GM19239 (cell line): ENCODE results near the gene TUBB2A.
"Not testable (repeated sequence)": the region's sequence is repeated elsewhere in the genome, so short reads cannot be mapped to it uniquely, and the experiment has no call there.

ENCODE experiments used
- DNase-seq: peaks from one replicate; pipeline ENCODE4 v3.0.0; 2011; ENCODE audit warnings: low spot score; ENCODE audit not compliant: insufficient read length
- FAIRE-seq: peaks from 2 replicates; lab custom pipeline; 2011; peaks lifted over from hg19 to GRCh38; lab: Jason Lieb, UNC

Gene TUBB2A

DNA sequence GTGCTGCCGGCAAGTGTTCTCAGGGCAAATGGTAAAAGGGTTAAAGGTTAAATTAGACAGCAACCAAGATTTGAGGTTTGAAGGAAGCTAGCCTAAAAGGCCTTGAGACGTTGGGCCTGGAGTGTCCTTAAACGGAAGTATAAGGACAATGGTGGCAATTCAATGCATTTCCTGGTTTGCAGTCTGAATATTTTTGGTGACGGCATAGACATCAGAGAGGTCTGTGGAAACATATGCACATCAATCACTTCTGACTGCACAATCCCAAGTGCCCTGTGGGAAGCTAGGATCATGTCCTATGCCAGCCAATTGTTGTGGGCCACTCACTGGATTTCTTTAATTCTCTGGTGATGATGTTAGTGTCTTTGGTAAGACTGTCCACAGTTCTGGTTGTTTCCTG lies 25.7 kb upstream of the TUBB2A start:
- FAIRE-seq (no peak), DNase-seq (no peak)

DNA sequence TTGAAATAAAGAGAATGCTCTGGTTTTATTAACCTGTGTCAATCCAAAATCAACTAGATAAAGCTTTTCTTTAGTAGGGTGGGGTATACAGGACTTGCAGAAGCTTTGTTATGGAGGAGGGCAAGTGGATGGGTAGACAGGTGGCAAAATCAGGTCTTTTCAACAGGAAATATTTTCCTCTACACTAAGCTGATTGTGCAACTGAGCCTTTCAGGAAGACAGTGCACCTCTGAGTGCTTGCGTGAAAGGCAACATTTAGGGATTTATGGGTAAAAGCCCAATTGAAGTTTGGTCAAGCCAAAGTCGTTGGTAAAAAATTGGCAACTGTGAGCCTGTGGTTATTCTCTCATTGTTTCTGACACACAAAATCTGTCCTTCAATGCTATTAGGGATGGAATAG lies 23.8 kb upstream of the TUBB2A start:
- no peak for FAIRE-seq
- DNase-seq = no peak

DNA sequence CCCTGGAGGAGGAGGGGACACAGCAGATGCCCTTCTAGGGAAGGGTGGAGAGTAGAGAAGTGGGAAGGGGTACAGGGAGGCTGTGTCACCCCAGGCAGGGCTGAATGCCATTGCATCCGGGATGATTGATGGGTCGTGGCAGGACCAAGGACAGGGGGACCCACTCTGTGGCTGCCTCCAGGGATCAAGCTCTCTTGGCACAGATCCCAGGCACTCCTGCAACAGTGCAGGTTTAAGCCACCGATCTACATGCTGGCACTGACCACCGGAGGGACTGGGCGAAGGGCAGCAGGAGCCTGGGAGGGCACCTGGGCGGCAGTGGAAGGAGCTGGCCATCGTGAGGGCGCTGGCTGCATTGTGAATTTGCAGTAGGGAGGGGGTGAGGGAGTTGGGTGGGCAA lies 22.6 kb upstream of the TUBB2A start:
- not testable (repeated sequence) for FAIRE-seq, DNase-seq

DNA sequence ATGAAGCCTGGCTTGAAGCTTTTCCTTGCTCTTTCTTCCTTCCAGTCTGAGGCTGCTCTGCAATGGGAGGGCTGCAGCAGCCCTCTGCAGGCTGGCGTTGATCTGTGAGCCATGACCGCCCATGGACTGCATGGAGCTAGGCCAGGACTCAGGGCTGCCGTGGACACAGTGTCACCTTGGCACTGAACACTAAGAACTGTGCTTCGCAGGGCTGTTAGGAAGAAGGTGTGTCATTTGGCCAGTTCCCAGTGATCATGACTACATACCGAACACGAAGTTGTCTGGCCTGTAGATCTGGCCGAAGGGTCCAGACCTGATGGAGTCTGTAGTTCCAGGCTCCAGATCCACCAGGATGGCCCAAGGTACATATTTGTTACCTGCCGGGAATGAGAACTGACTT lies 21.3 kb upstream of the TUBB2A start:
- not testable (repeated sequence) for FAIRE-seq, DNase-seq

DNA sequence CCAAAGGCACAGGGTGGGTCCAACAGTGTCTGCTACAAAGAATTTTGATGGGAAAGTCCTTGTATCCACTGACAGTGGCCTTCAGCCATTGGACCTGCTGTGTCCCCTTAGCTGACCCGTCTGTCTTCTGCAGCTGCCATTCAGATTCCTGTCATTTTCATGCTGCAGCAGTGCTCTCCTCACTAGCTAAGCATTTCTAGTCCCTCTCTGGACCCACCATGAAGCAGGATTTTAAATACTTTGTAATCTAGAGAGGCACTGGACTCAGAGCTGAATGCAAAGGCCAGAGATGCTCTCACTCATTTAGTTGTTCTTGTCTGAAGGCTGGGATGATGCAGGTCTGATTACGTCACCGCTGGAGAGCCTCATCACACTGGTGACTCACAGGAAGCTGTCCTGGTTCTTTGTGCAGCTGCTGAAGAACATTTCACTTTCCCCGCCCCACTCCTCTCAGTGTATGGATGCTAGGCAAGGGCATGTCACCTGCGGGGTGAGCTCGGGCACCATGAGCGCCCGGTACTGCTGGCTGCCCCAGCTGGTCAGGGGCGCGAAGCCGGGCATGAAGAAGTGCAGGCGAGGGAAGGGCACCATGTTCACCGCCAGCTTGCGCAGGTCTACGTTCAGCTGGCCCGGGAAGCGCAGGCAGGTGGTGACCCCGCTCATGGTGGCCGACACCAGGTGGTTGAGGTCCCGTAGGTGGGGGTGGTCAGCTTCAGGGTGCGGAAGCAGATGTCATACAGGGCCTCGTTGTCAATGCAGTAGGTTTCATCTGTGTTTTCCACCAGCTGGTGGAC lies 19.4 kb upstream of the TUBB2A start:
- FAIRE-seq (no peak), DNase-seq (no peak)

DNA sequence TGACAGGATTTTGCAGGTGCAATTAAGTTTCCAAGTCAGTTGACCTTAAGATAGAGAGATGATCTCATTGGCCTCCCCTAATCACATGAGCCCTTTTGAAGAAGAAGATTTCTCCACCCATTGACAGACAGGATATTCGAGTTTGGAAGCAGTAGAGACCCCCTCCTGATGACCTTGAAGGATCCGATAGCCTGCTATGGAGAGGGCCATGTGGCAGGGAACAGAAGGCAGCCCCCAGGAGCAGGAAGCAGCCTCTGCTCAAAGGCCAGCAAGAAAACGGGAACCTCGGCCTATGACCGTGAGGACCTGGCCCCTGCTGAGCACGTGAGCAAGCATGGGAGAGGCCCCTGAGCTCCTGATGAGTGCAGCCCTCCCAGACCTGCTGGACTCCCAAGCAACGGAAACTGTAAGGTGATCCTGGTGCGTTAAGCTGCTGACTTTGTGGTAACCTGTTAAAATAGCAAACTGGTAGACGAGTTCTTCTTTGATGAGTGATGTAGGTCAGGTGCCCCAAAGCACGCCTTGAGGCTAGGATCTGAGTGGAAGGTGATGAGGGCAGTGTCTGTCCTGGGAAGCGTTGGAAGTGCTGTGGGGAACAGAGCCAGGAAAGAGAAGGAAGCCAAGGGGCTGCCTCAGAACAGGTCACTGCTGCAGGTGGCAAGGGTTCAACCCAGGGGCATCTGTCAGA lies 18.5 kb upstream of the TUBB2A start:
- DNase-seq (no peak), FAIRE-seq (no peak)

DNA sequence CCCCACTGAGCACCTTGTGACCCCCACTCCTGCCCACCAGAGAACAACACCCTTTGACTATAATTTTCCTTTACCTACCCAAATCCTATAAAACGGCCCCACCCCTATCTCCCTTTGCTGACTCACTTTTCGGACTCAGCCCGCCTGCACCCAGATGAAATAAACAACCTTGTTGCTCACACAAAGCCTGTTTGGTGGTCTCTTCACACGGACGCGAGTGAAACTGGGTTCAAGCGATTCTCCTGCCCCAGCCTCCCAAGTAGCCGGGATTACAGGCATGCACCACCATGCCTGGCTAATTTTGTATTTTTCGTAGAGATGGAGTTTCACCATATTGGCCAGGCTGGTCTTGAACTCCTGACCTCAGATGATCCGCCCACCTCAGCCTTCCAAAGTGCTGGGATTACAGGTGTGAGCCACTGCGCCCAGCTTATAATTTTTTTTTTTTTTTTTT lies 16.3 kb upstream of the TUBB2A start:
- not testable (repeated sequence) for FAIRE-seq, DNase-seq

DNA sequence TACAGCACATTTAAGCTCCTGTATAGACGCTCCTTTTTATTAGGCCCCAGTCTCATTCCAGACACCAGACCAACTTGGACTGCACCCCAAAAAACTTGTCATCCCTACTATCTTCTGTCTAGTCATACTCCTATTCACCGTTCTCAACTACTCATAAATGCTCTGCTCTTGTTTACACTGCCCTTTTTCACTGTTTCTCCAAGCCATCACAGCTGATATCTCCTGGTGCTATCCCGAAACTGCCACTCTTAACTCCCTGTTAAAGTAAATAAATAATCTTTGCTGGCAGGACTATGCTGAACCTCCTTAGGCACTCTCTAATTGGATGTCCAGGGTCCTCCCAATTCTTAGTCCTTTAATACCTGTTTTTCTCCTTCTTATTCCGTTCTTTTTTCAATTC lies 15.4 kb upstream of the TUBB2A start:
- not testable (repeated sequence) for FAIRE-seq, DNase-seq

DNA sequence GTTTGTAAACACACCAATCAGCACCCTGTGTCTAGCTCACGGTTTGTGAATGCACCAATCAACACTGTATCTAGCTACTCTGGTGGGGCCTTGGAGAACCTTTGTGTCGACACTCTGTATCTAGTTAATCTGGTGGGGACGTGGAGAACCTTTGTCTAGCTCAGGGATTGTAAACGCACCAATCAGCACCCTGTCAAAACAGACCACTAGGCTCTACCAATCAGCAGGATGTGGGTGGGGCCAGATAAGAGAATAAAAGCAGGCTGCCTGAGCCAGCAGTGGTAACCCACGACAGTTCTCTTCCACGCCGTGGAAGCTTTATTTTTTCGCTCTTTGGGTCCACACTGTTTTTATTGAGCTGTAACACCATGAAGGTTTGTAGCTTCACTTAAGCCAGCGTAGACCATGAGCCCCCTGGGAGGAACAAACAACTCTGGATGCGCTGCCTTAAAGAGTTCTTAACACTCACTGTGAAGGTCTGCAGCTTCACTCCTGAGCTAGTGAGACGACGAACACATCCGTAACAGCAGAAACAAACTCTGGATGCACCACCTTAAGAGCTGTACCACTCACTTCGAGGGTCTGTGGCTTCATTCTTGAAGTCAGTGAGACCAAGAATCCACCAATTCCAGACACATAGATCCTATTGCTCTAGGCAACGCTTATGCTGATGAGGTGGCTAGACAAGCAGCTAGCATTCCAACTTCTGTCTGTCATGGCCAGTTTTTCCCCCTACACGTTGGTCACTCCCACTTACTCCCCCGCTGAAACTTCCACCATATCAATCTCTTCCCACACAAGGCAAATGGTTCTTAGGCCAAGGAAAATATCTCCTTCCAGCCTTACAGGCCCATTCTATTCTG lies 14.2 kb upstream of the TUBB2A start:
- FAIRE-seq, DNase-seq: not testable (repeated sequence)

DNA sequence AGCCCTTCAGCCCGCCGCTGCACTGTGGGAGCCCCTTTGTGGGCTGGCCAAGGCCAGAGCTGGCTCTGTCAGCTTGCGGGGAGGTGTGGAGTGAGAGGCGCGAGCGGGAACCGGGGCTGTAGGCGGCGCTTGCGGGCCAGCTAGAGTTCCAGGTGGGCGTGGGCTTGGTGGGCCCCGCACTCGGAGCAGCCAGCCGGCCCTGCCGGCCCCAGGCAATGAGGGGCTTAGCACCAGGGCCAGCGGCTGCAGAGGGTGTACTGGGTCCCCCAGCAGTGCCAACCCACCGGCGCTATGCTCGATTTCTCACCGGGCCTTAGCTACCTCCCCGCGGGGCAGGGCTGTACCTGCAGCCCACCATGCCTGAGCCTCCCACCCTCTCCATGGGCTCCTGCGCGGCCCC lies 13.3 kb upstream of the TUBB2A start:
- not testable (repeated sequence) for FAIRE-seq, DNase-seq

DNA sequence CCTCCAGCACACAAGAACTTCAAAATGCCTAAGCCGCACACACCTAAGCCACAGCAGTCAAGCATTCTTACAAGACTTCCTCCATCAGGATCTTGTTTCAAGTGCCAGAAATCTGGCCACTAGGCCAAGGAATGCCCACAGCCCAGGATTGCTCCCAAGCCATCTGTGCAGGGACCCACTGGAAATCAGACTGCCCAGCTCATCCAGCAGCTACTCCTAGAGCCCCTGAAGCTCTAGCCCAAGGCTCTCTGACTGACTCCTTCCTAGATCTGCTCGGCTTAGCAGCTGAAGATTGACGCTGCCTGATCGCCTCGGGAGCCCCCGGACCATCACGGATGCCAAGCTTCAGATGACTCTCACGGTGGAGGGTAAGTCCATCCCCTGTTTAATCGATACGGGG lies 10.7 kb upstream of the TUBB2A start:
- not testable (repeated sequence) for FAIRE-seq, DNase-seq

DNA sequence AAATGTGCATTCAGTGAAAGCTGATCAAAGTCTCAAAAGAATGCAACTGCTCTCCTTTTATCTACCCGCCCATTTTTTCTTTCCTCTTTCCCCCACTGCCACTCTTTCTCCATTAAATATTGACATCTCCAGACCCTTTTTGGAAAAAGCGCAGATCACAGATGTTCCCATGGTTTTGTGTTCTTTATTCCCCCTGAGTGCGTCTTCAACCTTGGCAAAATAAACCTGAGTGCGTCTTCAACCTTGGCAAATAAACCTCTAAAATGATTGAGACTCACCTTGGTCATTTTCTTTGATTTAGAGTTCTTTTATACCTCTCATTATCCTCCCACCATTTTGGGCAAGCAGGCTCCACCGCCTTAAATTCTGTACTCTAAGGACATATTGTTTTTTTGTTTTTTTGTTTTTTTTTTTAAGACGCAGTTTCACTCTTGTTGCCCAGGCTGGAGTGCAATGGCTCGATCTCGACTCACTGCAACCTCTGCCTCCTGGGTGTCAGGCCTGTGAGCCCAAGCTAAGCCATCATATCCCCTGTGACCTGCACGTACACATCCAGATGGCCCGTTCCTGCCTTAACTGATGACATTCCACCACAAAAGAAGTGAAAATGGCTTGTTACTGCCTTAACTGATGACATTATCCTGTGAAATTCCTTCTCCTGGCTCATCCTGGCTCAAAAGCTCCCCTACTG lies 9.3 kb upstream of the TUBB2A start:
- DNase-seq, FAIRE-seq: not testable (repeated sequence)

DNA sequence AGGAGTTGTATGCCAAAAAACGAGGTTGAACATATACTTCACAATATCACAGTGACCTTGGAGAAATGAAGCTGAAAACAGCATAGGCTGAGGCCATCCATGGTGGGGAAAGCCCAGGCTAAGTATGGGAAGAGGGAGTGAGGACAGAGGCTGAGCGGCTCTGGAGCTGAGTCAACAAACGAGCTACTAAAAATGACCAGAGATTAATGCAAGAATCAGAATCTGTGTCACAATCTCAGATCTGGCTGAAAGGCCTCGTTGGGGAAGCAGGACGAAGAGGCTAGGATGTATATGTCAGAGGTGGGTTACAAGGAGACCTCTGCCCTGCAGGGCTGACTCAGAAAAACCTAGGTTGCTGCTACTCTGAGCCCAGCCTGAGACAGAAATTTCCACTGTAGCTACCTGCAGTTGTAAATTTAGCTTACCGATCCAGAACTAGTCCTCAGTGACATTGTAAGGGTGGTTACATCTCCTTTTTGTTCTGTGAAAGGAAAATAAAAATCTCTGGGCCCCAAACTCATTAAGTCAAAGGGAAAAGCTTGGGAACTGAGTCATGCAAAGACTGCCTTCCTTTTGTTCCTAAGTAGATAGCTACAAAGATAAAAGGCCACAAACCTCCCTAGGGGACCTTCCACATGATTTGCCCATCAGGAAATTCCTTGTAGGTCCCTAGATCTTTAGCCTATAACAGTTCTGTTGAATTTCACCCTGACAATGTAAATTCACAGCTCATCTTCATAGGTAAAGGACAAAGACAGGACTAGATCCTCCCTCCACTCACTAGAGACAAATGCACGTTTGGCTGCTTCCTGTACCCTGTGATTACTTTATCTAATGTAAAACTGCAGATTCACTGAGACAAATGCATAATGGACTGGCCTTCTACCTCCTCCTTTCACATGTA lies 8.5 kb upstream of the TUBB2A start:
- DNase-seq (no peak), FAIRE-seq (no peak)

DNA sequence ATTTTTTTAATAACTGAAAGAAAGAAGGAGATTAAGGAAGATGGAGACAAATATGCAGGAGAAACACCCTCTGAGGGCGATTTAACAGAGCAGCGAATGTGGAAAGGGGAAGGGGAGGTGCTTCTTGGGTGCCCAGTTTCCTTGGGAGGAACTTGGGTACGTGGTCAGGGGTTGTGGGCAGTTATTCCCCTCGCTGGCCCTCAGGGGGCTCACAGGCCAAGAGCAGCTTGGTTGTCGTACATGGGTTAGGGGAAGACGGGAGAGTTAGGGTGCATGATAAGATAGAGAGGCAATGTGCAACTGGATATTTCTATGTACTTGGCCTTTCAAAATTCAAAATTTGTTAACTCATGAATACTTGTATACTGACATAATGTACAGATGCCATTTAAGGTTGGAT lies 7.0 kb upstream of the TUBB2A start:
- DNase-seq (no peak), FAIRE-seq (no peak)

DNA sequence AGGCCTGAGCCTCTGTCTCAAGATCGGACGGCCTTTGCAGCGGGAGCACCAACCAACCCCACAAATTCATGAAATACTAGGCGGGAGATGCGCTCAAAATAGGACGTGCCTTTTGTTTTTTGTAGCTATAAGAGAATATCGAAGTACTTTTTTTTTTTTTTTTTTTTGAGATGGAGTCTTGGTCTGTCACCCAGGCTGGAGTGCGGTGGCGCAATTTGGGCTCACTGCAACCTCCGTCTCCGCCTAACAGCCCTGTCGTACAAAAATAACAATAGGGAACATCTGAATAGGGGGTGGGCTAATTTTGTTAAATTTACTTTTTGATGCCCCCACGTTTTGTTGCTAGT lies 5.9 kb upstream of the TUBB2A start:
- no peak for DNase-seq
- FAIRE-seq = no peak

DNA sequence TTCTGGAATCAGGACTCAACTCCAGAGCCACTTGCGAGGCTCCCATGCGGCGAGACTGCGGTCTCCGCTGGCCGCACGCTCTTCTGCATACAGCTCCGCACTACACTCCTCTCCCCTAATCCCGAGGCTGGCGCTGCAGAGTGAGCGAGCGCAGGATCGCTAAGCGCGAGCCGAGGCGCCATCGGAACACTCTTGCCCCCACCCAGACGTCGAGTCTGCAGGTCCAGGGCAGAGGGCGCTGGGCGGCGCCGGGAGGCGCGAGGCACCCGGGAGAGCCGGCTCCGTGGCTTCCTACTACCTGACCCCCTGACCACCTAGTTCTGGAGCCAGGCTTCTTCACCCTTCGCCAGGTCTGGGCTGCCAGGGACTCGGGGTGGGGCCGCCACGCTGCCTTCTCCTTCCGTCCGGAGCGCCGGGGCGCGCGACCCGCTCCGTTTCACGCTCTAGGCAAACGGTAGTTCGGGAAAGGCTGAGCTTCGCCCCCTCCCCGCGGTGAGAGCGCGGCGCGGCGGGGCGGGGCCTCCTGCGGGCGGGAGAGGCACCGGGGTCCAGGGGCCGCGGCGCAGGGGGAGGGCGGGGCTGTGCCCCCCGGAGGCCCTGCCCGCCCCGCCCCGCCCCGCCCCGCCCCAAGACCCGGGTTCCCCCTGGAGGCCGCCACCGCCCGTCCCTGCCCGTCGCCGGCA lies 5.4 kb upstream of the TUBB2A start:
- peak; percentile 57 for DNase-seq
- no peak for FAIRE-seq

DNA sequence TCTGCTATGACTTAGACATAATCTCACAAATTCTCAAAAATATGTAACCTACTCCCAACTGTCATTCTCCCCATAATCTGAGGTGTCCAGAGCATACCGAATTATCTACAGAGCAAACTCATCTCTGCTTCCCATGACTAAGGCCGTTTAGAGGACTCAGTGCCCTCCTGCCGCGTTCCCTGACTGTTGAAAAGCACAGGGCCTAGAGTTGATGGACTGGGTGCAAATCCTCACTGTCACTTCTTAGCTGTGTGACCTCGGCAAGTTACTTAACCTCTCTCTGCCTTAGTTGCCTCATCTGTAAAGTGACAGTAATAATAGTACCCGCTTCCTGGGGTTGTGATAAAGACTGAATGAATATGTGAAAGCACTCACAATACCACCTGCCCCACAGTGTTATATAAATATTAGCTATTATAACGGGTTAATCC lies 4.7 kb upstream of the TUBB2A start:
- DNase-seq (no peak), FAIRE-seq (no peak)
